Stimulated activated CD4-positive, alpha-beta T cell treated with anti-CD3 and anti-CD28 coated beads, Interleukin-4, amount 100 ng/mL, for 1 hour (primary cell): Measurements from ENCODE around the gene AKR1A1.
A peak's percentile ranks its signal among the peaks of the same experiment; 100 is the strongest.
"Not testable (repeated sequence)": the region's sequence is repeated elsewhere in the genome, so short reads cannot be mapped to it uniquely, and the experiment has no call there.

Source experiments
- DNase-seq: peaks from one replicate; pipeline ENCODE4 v3.0.0-alpha.2; 2020

The AKR1A1 gene

DNA sequence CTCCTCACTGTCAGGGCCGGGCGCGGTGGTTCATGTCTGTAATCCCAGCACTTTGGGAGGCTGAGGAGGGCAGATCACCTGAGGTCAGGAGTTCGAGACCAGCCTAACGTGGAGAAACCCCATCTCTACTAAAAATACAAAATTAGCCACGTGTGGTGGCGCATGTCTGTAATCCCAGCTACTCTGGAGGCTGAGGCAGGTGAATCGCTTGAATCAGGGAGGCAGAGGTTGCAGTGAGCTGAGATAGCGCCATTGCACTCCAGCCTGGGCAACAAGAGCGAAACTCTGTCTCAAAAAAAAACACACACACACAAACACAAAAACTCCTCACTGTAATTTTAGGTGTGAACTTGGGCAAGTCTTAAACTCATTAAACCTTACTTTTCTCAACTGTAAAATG lies 26.7 kb upstream of the AKR1A1 start:
- not testable (repeated sequence) for DNase-seq

- no peak for DNase-seq
These were observed 24.4 kb upstream of the AKR1A1 start for GRCh38 chr1:45526135-45526644.

DNA sequence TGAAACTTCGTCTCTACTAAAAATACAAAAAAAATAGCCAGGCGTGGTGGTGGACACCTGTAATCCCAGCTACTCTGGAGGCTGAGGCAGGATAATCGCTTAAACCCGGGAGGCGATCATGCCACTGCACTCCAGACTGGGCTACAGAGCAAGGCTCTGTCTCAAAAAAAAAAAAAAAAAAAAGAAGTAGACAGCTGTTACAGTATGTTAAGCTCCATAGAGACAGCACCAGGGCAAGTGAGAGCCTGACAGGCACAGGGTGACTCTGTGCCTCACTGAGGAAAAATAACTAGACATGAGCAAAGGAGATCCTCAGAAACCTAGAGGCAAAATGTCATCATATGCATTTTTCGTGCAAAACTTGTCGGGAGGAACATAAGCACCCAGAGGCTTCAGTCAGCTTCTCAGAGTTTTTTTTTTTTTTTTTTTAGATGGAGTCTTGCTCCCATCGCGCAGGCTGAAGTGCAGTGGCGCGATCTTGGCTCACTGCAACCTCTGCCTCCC lies 19.9 kb upstream of the AKR1A1 start:
- no peak for DNase-seq

DNA sequence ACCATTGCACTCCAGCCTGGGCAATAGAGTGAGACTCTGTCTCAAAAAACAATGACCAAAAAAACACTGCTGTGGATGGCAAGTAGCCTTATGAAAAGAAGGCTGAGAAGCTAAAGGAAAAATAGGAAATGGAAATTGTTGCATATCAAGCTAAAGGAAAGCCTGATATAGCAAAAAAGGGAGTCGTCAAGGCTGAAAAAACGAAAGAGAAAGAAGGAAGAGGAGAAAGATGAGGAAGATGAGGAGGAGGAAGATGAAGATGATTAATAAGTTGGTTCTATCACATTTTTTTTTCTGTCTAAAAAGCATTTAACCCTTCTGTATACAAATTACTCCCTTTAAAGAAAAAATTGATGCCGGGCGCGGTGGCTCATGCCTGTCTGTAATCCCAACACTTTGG lies 18.8 kb upstream of the AKR1A1 start:
- no peak for DNase-seq

DNA sequence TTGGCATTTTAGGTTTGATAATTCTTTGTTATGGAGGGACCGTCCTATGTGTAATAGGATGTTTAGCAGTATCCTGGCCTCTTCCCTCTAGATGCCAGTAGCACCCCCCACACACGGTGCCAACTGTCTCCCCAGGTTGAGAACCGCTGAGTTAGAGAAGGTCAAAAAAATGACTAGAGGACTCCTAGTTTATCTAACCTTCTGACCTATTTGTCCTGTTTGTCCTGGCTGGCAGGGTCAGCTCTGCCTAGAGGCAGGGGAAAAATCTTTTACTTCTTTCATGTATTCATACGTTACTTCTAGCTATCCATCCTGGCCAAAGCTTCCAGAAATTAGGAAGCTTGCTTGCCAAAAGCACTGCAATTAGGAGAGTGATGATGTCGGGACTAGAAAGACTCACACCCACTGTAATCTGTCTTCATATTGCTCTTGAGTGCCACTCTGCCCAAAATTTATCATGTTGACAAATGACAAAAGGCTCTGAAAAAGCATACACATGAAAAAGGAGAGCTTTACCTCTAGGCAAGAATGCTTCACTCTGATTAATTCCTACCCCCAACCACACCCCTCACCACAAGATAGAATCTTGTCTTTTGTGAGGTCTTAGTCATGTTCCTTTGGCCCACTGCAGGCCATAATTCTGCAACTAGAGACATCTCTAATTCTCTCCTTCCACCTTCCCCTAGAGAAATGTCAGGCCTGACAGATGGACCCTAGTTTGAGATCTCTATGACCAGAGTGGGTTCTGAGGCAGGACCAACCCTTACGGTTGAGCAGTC lies 14.4 kb upstream of the AKR1A1 start:
- DNase-seq = no peak

DNA sequence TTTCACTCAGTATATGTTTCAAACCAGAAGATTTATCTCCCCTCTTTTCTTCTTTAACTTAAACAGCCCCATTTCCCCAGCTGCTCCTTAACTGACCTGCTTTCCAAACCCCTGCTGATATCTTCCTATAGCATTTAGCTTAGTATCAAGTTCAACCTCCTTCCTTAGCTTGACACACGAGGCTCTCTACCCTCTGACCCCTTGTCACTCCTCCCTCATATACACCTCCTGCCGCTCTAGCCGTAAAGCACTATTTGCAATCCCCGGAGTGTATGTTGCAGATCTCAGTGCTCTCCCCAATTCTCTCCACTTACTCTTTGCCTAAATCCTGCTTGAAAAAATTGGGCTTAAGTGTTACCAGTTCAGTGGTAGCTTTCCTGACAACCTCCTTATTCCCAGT lies 13.7 kb upstream of the AKR1A1 start:
- DNase-seq = no peak

- DNase-seq = no peak
These were observed 9.4 kb upstream of the AKR1A1 start for GRCh38 chr1:45541193-45541592.

DNA sequence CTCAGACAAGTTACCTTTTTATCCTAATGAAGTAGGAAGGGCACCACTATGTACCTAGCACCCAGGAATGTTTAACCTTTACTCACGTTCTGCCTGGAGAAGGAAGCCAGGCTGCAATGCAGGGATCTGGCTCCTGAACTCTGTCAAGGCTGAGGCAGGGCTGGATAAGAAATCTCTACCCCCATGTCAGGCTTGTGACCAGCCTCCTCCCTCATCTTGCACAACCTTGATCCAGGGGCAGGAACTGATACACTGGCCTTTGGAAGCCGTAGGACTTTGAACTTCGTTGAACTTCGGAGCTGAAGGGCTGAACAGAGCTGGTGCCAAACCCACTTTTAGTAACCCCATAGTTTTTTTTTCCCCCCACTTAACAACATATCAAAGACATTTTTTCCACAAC lies 8.0 kb upstream of the AKR1A1 start:
- DNase-seq = no peak

GRCh38 chr1:45543581-45544417 lies 6.8 kb upstream of the AKR1A1 start:
- peak; percentile 65 for DNase-seq

- DNase-seq = no peak
These were observed 6.1 kb upstream of the AKR1A1 start for GRCh38 chr1:45544530-45544929.

DNA sequence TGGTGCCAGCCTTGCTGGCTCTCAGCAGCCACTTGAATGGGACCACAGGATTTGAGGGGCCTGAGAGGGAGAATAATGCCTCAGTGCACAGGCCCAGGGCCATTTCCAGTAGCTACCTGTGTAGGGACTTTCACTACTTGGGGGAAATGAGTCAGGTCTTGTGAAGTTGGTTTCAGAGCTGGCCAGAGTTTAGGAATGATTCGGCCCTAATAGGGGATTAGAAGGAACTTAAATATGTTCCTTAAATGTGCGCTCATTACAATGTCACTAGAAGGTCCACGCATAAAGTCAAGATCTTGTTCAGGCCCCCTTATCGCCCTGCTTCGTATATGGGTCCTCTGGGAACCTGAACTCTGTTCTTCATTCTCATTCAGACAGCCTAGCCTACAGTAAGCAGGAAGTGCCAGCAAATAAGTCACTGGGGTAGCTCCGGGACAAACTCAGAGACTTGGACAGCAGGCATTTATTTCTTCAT lies 5.6 kb upstream of the AKR1A1 start:
- no peak for DNase-seq

DNA sequence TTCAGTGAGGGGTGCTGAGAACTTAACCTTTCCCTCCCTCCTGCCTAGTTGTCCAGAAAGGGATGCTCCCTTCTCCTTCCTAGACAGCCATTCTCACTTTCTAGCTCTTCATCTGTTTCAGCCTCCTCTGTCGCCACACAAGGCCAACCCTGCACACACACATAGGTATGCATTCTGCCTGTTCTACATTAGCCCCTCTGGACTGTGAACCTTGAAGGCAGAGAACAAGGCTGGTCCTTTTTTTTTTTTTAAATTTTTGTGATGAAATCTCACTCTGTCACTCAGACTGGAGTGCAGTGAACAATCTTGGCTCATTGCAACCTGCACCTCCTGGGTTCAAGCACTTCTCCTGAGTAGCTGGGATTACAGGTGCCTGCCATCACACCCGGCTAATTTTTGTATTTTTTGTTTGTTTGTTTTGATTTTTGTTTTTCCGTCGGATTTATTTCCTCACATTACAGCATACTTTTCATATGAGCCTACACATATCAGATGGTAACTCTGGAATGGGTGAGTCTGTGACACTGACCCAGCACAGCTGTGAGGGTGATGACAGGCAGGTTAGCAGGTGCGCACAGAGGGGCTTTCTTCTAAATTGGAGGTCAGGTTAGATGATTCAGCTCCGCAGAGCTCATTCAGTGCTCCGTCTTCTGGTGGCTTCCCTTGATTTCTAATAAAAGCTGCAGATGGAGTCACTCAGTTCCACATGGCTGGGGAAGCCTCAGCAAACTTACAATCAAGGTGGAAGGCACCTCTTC lies 4.9 kb upstream of the AKR1A1 start:
- DNase-seq = no peak

- no peak for DNase-seq
These were observed 1.1 kb downstream of the AKR1A1 start for GRCh38 chr1:45551684-45552083.

DNA sequence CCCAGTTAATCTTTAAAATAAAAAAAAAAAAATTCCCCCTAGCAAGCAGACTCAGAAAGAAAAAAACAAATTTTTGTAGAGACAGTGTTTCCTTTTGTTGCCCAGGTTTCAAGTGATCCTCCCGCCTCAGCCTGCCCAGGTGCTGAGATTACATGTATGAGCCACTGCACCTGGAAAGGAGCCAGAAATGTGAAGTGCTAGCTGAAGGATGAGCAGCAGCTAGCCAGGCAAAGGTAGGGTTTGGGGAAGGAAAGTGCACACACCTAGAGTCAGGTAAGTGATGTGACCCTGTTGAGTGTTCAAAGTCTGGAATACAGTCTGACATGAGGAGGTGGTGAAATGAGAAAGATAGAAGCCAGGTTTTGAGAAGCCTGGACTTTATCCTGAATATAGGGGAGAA lies 1.7 kb downstream of the AKR1A1 start:
- DNase-seq = no peak

GRCh38 chr1:45554198-45554597 lies 3.6 kb downstream of the AKR1A1 start:
- DNase-seq = no peak

- no peak for DNase-seq
These were observed 6.9 kb downstream of the AKR1A1 start for GRCh38 chr1:45557422-45557944.

DNA sequence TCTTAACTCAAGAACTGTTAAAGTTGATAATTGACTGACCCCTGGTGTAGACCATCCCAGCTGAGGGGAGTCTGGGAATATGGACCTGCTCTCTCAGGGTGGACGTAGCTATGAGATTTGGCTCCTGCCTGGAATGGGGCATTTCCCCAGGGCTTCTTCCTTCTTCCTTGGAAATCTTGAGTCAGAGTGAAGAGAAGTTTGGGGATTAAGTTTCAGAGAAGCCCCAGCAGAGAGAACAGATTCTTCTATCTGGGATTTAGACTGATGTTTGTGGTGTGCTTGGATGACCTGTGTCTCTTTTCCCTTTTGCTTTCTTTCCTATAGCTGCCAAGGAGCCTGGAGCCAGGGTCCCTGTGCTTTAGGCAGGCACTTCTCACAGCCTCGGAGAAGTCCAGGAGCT lies 13.2 kb downstream of the AKR1A1 start:
- DNase-seq = no peak

GRCh38 chr1:45566722-45567121 lies 16.1 kb downstream of the AKR1A1 start:
- DNase-seq = no peak

- DNase-seq = no peak
These were observed 17.3 kb downstream of the AKR1A1 start for GRCh38 chr1:45567911-45568310.

GRCh38 chr1:45568421-45568820 lies 17.8 kb downstream of the AKR1A1 start:
- DNase-seq = no peak

GRCh38 chr1:45569571-45569961 lies 18.9 kb downstream of the AKR1A1 start:
- no peak for DNase-seq

GRCh38 chr1:45569962-45570581 lies 19.4 kb downstream of the AKR1A1 start:
- peak; percentile 63 for DNase-seq
